Upper lobe of left lung (tissue), 4 donors: ENCODE results near the gene NAIF1.

ENCODE experiments used
- CTCF ChIP-seq, 6 experiments: fragments of 450-650 bp in 4 of 6; fragments of 200-600 bp in 2 of 6; sonication (generic) in 2 of 6; IDR thresholded peaks; one replicate each; pipeline ENCODE4 v1.5.1; 2016 to 2019; ENCODE audit warnings: antibody characterized with exemption in 6 of 6
- EP300 ChIP-seq, 4 donors: sonication (generic); formaldehyde crosslinking; IDR thresholded peaks; one replicate each; pipeline ENCODE4 v1.5.1; 2017; ENCODE audit warnings: antibody characterized with exemption in 4 of 4, control low read depth in 2 of 4

GRCh38 chr9:128100581-128100980 is 33.5 kb upstream of the NAIF1 start:
- TF ChIP-seq CTCF (IDR thresholded peaks at IDR 0.05): no peak
- TF ChIP-seq EP300 (IDR thresholded peaks at IDR 0.05): no peak
